Ecto neural progenitor cell (in vitro differentiated cells): Measurements from ENCODE around the gene ATP6V1G3.
"Not testable (repeated sequence)": the region's sequence is repeated elsewhere in the genome, so short reads cannot be mapped to it uniquely, and the experiment has no call there.

ENCODE experiments used
- DNase-seq: peaks from one replicate; pipeline ENCODE4 v3.0.0-alpha.2; 2018; ENCODE audit warnings: low spot score

ATP6V1G3 gene

DNA sequence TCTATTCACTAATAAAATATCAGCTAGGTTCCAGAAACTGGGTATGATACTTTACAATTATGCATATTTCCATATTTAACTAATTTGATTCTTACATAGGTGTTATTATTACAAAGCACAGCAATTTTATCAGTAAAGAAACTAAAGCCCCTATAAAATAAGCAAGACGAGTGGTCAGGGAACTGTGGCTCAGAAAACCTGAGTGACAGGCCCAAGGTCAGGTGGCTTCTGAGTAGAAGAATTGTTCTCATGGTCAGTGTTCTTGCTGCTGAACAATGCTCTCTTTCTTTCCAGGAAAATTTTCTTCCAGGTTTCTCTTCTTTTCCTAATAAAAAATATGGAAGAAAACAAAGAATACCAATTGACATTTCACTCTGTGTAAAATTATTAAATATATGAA, 2.2 kb upstream of the ATP6V1G3 start:
- DNase-seq = no peak

DNA sequence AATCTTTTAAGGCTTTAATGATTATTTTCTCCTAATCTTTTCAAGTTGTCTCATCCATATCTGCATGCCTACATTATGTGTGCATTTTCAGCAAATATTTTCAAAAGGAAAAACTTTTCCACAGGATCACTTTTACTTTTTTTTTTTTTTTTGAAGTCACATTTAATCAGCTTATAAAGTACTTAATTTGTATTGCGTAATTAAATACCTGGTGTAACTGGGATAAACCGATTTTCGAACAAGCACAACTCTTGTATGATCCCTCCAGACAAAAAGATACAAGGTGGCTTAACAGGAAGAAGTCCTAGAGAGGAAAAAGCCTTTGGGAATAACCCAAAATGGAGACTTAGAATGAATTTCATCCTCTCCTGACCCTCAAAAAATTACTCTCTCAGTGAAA, 1.3 kb upstream of the ATP6V1G3 start:
- no peak for DNase-seq

GRCh38 chr1:198538579-198539364, 1.7 kb downstream of the ATP6V1G3 start:
- no peak for DNase-seq

- DNase-seq = no peak
Measured at GRCh38 chr1:198535631-198536030, 4.8 kb downstream of the ATP6V1G3 start.

- no peak for DNase-seq
Measured at GRCh38 chr1:198534548-198535418, 5.7 kb downstream of the ATP6V1G3 start.

GRCh38 chr1:198531891-198532290, 8.6 kb downstream of the ATP6V1G3 start:
- no peak for DNase-seq

GRCh38 chr1:198530953-198531352, 9.5 kb downstream of the ATP6V1G3 start:
- no peak for DNase-seq

DNA sequence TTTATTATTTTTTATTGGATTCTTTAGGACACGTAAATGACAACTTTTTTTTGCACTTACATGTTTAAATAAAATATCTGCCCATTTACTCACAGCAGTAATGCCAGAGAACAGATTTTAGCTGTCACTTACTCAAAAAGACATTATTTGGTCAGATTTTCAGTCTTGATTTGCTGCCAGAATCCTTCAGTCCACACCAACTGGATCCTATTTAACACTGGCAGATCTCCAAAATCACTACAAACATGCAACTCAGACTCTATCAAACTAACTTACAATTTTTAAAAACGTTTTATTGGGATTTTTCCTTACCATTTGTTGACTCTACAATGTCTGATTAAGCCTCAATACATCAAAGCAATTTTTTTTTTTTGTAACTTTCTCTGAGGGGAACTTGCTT, 11.1 kb downstream of the ATP6V1G3 start:
- no peak for DNase-seq

- DNase-seq = no peak
Measured at GRCh38 chr1:198528364-198528763, 12.1 kb downstream of the ATP6V1G3 start.

DNA sequence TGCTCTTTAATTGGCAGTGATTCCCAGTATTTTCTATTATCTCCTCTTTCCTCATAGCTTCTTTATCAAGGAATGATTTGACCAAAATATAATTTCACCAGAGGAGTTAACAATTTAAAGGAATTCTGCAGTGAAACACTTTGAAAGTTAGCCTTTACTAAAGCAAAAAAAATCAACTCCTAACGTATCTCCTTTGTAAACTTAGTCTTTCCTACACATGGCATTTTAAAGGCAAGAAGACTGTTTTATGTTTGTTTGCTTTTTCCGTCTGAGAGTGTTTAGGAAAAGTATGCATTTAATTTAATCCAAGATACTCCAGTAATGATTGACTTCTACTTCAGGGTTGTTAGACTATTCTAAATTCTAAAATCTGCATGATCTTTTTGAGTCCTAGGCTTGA, 15.9 kb downstream of the ATP6V1G3 start:
- DNase-seq = no peak

DNA sequence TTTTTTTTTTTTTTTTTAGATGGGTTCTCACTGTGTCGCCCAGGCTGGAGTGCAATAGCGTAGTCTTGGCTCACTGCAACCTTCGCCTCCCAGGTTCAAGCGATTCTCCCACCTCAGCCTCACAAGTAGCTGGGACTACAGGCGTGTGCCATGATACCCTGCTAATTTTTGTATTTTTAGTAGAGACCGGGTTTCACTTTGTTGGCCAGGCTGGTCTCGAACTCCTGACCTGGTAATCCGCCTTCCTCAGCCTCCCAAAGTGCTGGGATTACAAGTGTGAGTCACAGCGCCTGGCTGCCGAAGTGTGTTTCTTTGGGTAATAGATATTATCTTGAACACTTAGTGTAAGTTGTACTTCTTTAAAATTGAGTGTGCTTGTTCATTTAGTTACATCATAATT, 16.4 kb downstream of the ATP6V1G3 start:
- not testable (repeated sequence) for DNase-seq

DNA sequence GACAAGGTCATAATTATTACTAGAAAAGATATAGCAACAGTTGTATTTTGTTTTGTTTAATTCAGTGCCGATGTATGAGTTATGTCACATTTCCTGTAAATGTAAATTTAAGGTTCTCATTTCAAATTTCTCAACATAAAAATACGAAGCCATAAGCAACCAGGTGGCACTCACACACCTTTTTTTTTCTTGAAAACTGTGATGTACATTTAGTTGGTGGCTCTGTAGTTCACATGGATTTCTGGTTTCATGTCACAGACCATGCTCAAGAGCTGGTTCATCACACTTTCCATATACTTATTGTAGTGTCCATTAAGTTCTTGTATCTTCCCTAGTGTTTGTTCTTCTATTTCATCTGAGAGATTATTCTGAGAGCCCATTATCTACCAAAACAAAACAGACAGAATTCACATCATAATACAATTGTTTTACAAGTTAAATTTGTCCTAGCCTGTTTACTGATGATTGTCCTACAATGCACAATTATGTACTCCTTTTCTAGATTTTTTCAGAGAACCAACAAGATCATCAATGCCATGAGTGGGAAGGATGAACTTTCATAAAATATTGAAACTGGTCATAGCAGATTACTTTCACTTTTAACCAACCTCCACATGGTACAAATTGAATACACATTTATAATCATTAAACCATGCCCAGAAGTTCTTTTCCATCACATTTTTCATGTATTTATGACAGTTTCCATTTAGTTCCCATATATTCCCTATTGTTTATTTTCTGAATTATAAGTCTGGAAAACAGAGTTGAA, 17.1 kb downstream of the ATP6V1G3 start:
- no peak for DNase-seq

- DNase-seq = no peak
Measured at GRCh38 chr1:198520524-198521254, 19.8 kb downstream of the ATP6V1G3 start.

DNA sequence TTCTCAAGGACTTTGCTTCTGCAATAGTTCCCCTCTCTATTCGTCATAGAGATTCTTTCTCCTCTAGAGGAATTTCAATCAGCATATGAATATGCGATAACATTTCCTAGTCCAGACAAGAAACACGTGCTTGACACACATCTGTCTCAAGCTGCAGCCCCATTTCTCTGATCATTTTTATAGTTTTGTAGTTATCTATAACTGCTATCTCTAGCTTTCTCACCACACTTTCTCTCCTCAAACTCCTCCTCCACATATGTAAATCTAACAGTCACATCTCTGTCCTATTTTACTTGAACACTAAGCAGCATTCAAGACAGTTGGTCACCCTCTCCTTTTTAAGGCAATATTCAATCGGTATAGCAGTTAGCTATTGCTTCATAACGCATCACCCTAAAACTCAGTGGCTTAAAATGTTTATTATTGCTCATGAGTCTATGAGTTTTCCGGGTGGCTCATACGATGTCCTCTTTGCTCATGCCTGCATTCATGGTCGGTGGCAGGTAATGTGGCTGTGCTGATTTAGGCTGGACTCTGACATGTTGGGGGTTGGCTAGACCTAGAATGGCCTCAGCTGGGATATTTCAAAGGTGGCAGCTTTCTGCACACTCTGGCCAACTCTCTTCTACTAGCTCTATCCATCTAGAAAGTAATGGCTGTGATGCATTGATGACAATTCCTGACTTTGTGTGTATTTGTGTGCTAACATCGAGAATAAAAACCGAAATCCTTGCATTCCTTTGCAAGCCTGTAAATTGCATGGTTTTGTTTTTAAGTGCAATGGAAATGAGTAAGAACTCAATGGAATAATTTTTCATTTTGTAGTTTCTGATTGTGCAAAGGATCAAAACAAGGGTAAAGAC, 20.6 kb downstream of the ATP6V1G3 start:
- DNase-seq = no peak

GRCh38 chr1:198517623-198518199, 22.8 kb downstream of the ATP6V1G3 start:
- DNase-seq = no peak

GRCh38 chr1:198500096-198500495, 40.4 kb downstream of the ATP6V1G3 start:
- DNase-seq = no peak

- DNase-seq = no peak
Measured at GRCh38 chr1:198499588-198499987, 40.9 kb downstream of the ATP6V1G3 start.

GRCh38 chr1:198498881-198499280, 41.6 kb downstream of the ATP6V1G3 start:
- no peak for DNase-seq

- DNase-seq = no peak
Measured at GRCh38 chr1:198498103-198498385, 42.4 kb downstream of the ATP6V1G3 start.

- no peak for DNase-seq
Measured at GRCh38 chr1:198497326-198498102, 43.0 kb downstream of the ATP6V1G3 start.
